Tibial artery (tissue), 4 donors: ENCODE results near the gene MAPKAPK3.

ENCODE experiments used
- DNase-seq, 2 donors: peaks; one replicate each; pipeline ENCODE4 v3.0.0-alpha.2; 2019
- H3K27ac ChIP-seq, 2 donors: fragments of 200-600 bp; sonication (generic) in 1 of 2; 1 replicate in 1 of 2; 2 replicates in 1 of 2; pipeline ENCODE4 v1.5.1; 2018 to 2019; ENCODE audit warnings: mild to moderate bottlenecking in 1 of 2
- H3K27me3 ChIP-seq, 2 donors: fragments of 200-600 bp; sonication (generic) in 1 of 2; one replicate each; pipeline versions ENCODE4 v1.5.1 to v1.6.0; 2016 to 2019
- H3K36me3 ChIP-seq, 3 donors: fragments of 200-600 bp; sonication (generic) in 2 of 3; one replicate each; pipeline ENCODE4 v1.5.1; 2016 to 2019; ENCODE audit warnings: mild to moderate bottlenecking in 2 of 3
- H3K4me1 ChIP-seq, 4 donors: fragments of 200-600 bp; sonication (generic) in 2 of 4; 1 replicate in 3 of 4; 2 replicates in 1 of 4; pipeline ENCODE4 v1.5.1; 2016 to 2019
- H3K4me3 ChIP-seq, 2 donors: fragments of 200-600 bp; sonication (generic) in 1 of 2; 1 replicate in 1 of 2; 2 replicates in 1 of 2; pipeline ENCODE4 v1.5.1; 2018 to 2019; ENCODE audit warnings: mild to moderate bottlenecking in 2 of 2
- H3K9me3 ChIP-seq, 3 donors: fragments of 200-600 bp; sonication (generic) in 1 of 3; one replicate each; pipeline ENCODE4 v1.5.1; 2016 to 2019
- CTCF ChIP-seq, 2 experiments: fragments of 200-600 bp in 1 of 2; fragments of 450-650 bp in 1 of 2; IDR thresholded peaks; one replicate each; pipeline ENCODE4 v1.5.1; 2017 to 2019; ENCODE audit warnings: antibody characterized with exemption in 2 of 2, mild to moderate bottlenecking in 1 of 2, moderate library complexity in 1 of 2
- intact Hi-C: fragments of 100-400 bp; cut with DNase I; formaldehyde crosslinking; loops from one replicate; pipeline ENCODE4 v1.15.0; 2023; ENCODE audit warnings: low total_unique reads

The MAPKAPK3 gene

GRCh38 chr3:50615190-50615589 is 1.8 kb upstream of the MAPKAPK3 start:
- no peaks in the 10 kb centered on the region for H3K36me3 ChIP-seq
- no peak overlapping the region for H3K4me3 ChIP-seq
- H3K9me3 ChIP-seq = no peaks in the 10 kb centered on the region
- TF ChIP-seq CTCF (IDR thresholded peaks at IDR 0.05) = no peak
- H3K27me3 ChIP-seq = no peaks in the 10 kb centered on the region
- peaks cover 0 to 49% (median 36%) of the 10 kb centered on the region in 4 donors for H3K4me1 ChIP-seq
- DNase-seq = no peak
- intact Hi-C loops = loop anchor here (5.0 kb wide), 1 partner anchor 777 kb away; the partner anchor contains the start of gene RBM15B
- no peak overlapping the region for H3K27ac ChIP-seq

- DNase-seq = peak; percentile 85 to 91
- Histone ChIP-seq H3K27me3 (no peaks in the 10 kb centered on the region), H3K9me3 (no peaks in the 10 kb centered on the region), H3K4me1 (peaks cover 0 to 39% (median 26%) of the 10 kb centered on the region in 4 donors), H3K4me3 (peak overlapping the region; percentile 83 to 99), H3K27ac (peak overlapping the region; percentile 88 to 90), H3K36me3 (no peaks in the 10 kb centered on the region)
- intact Hi-C loops = loop anchor here (5.0 kb wide), 1 partner anchor 776 kb away; the partner anchor contains the start of gene RBM15B
- peak; percentile 98 to 100 for TF ChIP-seq CTCF (IDR thresholded peaks at IDR 0.05)
These were observed 765 bp upstream of the MAPKAPK3 start for GRCh38 chr3:50616003-50616769.

- Histone ChIP-seq H3K27me3 (no peaks in the 10 kb centered on the region), H3K27ac (peak overlapping the region; percentile 88 to 90), H3K9me3 (no peaks in the 10 kb centered on the region), H3K36me3 (no peaks in the 10 kb centered on the region), H3K4me1 (peaks cover 0 to 37% (median 22%) of the 10 kb centered on the region in 4 donors), H3K4me3 (peak overlapping the region; percentile 83 to 99)
- no peak for TF ChIP-seq CTCF (IDR thresholded peaks at IDR 0.05)
- peak; percentile 90 to 96 for DNase-seq
- intact Hi-C loops = loop anchor here (5.0 kb wide), 1 partner anchor 776 kb away; the partner anchor contains the start of gene RBM15B
These were observed 218 bp upstream of the MAPKAPK3 start for GRCh38 chr3:50616770-50617095.

- no peaks in the 10 kb centered on the region for H3K9me3 ChIP-seq
- peak overlapping the region; percentile 83 to 99 for H3K4me3 ChIP-seq
- peaks cover 0 to 28% (median 12%) of the 10 kb centered on the region in 4 donors for H3K4me1 ChIP-seq
- peak overlapping the region; percentile 88 to 90 for H3K27ac ChIP-seq
- intact Hi-C loops = loop anchor here (5.0 kb wide), 1 partner anchor 774 kb away; the partner anchor contains the start of gene RBM15B
- H3K36me3 ChIP-seq = peaks cover 0 to 5% (median 0%) of the 10 kb centered on the region in 3 donors
- no peak for DNase-seq
- no peak for TF ChIP-seq CTCF (IDR thresholded peaks at IDR 0.05)
- no peaks in the 10 kb centered on the region for H3K27me3 ChIP-seq
These were observed 1.0 kb downstream of the MAPKAPK3 start for GRCh38 chr3:50617911-50618481.

- DNase-seq = no peak
- intact Hi-C loops = no loop called here
These were observed 3.5 kb downstream of the MAPKAPK3 start for GRCh38 chr3:50620420-50620819.

More at GRCh38 chr3:50620420-50620819, 3.5 kb downstream of the MAPKAPK3 start:
- no peak overlapping the region for H3K4me3 ChIP-seq
- H3K4me1 ChIP-seq = peaks cover 0 to 40% (median 14%) of the 10 kb centered on the region in 4 donors
- H3K9me3 ChIP-seq = no peaks in the 10 kb centered on the region
- H3K27ac ChIP-seq = no peak overlapping the region
- no peaks in the 10 kb centered on the region for H3K27me3 ChIP-seq
- peaks cover 0 to 7% (median 0%) of the 10 kb centered on the region in 3 donors for H3K36me3 ChIP-seq
- no peak for TF ChIP-seq CTCF (IDR thresholded peaks at IDR 0.05)
